K562 (cell line): Measurements from ENCODE around the gene TEX9. TPM values are rescaled to one million over a fixed set of nuclear protein-coding genes. Genes with fewer than 3 reads are reported as not detected.
A peak's percentile ranks its signal among the peaks of the same experiment; 100 is the strongest.

Source experiments
- BACH1 ChIP-seq: fragments of 200-800 bp; sonication (Bioruptor generic); IDR thresholded peaks from 2 replicates; pipeline ENCODE4 v1.6.1; 2016; ENCODE audit warnings: missing genetic modification characterization, missing compliant biosample characterization
- CAMTA2 ChIP-seq: fragments of 250-450 bp; sonication (Bioruptor Pico); conservative IDR thresholded peaks from 2 replicates; pipeline ENCODE4 v1.5.1; 2022
- CEBPG ChIP-seq, 3 experiments: fragments of 200-800 bp in 1 of 3; sonication (Bioruptor generic) in 1 of 3; sonication (generic) in 1 of 3; formaldehyde crosslinking in 1 of 3; IDR thresholded peaks in 2 of 3; conservative IDR thresholded peaks in 1 of 3; 2 replicates each; pipeline versions ENCODE4 v1.6.1 to v1.8.0; 2016 to 2022; ENCODE audit warnings: missing compliant biosample characterization in 2 of 3, missing genetic modification characterization in 2 of 3, mild to moderate bottlenecking in 1 of 3, missing genetic modification reagents in 1 of 3
- CHAMP1 ChIP-seq: fragments of 450-650 bp; IDR thresholded peaks from 2 replicates; pipeline ENCODE4 v1.6.1; 2016; ENCODE audit warnings: mild to moderate bottlenecking
- DACH1 ChIP-seq: fragments of 450-650 bp; IDR thresholded peaks from 2 replicates; pipeline ENCODE4 v1.6.1; 2018; ENCODE audit not compliant: partially characterized antibody
- EZH2 ChIP-seq: IDR thresholded peaks from 2 replicates; pipeline ENCODE4 v1.6.1; 2012; ENCODE audit warnings: low read depth, mild to moderate bottlenecking, inconsistent platforms, low read length, borderline replicate concordance
- GABPA ChIP-seq: fragments of 200-800 bp; sonication (Bioruptor generic); conservative IDR thresholded peaks from 2 replicates; pipeline ENCODE4 v1.6.1; 2016; ENCODE audit warnings: low read depth, missing genetic modification characterization, missing compliant biosample characterization
- GABPB1 ChIP-seq: sonication (generic); formaldehyde crosslinking; IDR thresholded peaks from 2 replicates; pipeline ENCODE4 v1.8.0; 2022; ENCODE audit warnings: mild to moderate bottlenecking, missing genetic modification reagents
- GTF2A2 ChIP-seq: IDR thresholded peaks from 2 replicates; pipeline ENCODE4 v1.6.1; 2016; ENCODE audit warnings: mild to moderate bottlenecking, missing genetic modification characterization, missing compliant biosample characterization
- HIVEP1 ChIP-seq: fragments of 250-450 bp; sonication (Bioruptor Pico); IDR thresholded peaks from 2 replicates; pipeline ENCODE4 v1.4.0; 2020; ENCODE audit warnings: mild to moderate bottlenecking
- NCOA2 ChIP-seq, 2 experiments: fragments of 450-650 bp; IDR thresholded peaks; 2 replicates each; pipeline ENCODE4 v1.6.1; 2018; ENCODE audit warnings: mild to moderate bottlenecking in 2 of 2, moderate library complexity in 1 of 2; ENCODE audit not compliant: partially characterized antibody in 2 of 2
- PHF8 ChIP-seq: fragments of 200-600 bp; sonication (generic); IDR thresholded peaks from 2 replicates; pipeline ENCODE4 v1.6.1; 2012; ENCODE audit warnings: mixed run types, mild to moderate bottlenecking, inconsistent platforms, low read length, moderate library complexity, borderline replicate concordance
- RAD21 ChIP-seq, 2 experiments: fragments of 250-450 bp in 1 of 2; fragments of 450-650 bp in 1 of 2; sonication (Bioruptor Pico) in 1 of 2; formaldehyde crosslinking in 1 of 2; IDR thresholded peaks in 1 of 2; conservative IDR thresholded peaks in 1 of 2; 2 replicates each; pipeline versions ENCODE4 v1.4.0 to v1.8.0; 2020 to 2022; ENCODE audit warnings: mild to moderate bottlenecking in 2 of 2, moderate library complexity in 1 of 2
- SMAD4 ChIP-seq: fragments of 250-450 bp; sonication (Bioruptor Pico); conservative IDR thresholded peaks from 2 replicates; pipeline ENCODE4 v1.8.0; 2021; ENCODE audit warnings: inconsistent platforms, mild to moderate bottlenecking, moderate library complexity
- SRSF3 ChIP-seq: fragments of 200-400 bp; formaldehyde crosslinking; IDR thresholded peaks from 2 replicates; pipeline ENCODE4 v1.6.1; 2016; ENCODE audit warnings: mild to moderate bottlenecking, low read length, moderate library complexity; ENCODE audit not compliant: insufficient read depth
- TOE1 ChIP-seq, 2 experiments: fragments of 450-650 bp in 1 of 2; sonication (generic) in 1 of 2; formaldehyde crosslinking in 1 of 2; IDR thresholded peaks; 2 replicates each; pipeline versions ENCODE4 v1.7.1 to v1.8.0; 2016 to 2022; ENCODE audit warnings: borderline replicate concordance in 2 of 2, mild to moderate bottlenecking in 2 of 2, antibody characterized with exemption in 1 of 2, inconsistent platforms in 1 of 2, low read depth in 1 of 2, missing genetic modification reagents in 1 of 2, moderate library complexity in 1 of 2
- ZBTB8A ChIP-seq: fragments of 450-650 bp; IDR thresholded peaks from 2 replicates; pipeline ENCODE4 v1.6.1; 2018; ENCODE audit warnings: mild to moderate bottlenecking, moderate library complexity; ENCODE audit not compliant: partially characterized antibody
- ZNF282 ChIP-seq: sonication (generic); formaldehyde crosslinking; IDR thresholded peaks from 2 replicates; pipeline ENCODE4 v1.8.1; 2023; ENCODE audit warnings: missing genetic modification reagents
- ZNF3 ChIP-seq: fragments of 250-450 bp; sonication (Bioruptor Pico); IDR thresholded peaks from 2 replicates; pipeline ENCODE4 v1.5.0; 2021; ENCODE audit warnings: mild to moderate bottlenecking, moderate library complexity
- ZNF445 ChIP-seq: fragments of 250-450 bp; sonication (Bioruptor Pico); IDR thresholded peaks from 2 replicates; pipeline ENCODE4 v1.4.0; 2020; ENCODE audit warnings: low read depth, mild to moderate bottlenecking, moderate library complexity
- ZNF695 ChIP-seq: fragments of 450-650 bp; formaldehyde crosslinking; IDR thresholded peaks from 2 replicates; pipeline ENCODE4 v1.4.0; 2020; ENCODE audit warnings: mild to moderate bottlenecking, moderate library complexity
- ZNF764 ChIP-seq: fragments of 250-450 bp; sonication (Bioruptor Pico); IDR thresholded peaks from 2 replicates; pipeline ENCODE4 v1.4.0; 2020; ENCODE audit warnings: low read depth, mild to moderate bottlenecking, moderate library complexity
- polyA plus RNA-seq, 8 experiments: library from polyadenylated mRNA; depleted of rRNA in 4 of 8; stranded (reverse) in 5 of 8; unstranded in 3 of 8; fragments of >200 nt; fragmentation: Nextera tagmentation in 2 of 8; fragmentation: Illumina TruSeq in 1 of 8; extraction: Ambion mirVana in 2 of 8; extraction: Trizol in 1 of 8; gene quantifications; 2 replicates each; pipeline versions ENCODE4 v1.2.1 to v1.2.3, GENCODE V29; 2011 to 2014; ENCODE audit warnings: inconsistent platforms in 1 of 8, missing spikeins in 1 of 8
- total RNA-seq, 7 experiments: library from RNA; depleted of rRNA in 6 of 7; stranded (reverse); fragments of >200 nt in 6 of 7; fragmentation: Illumina TruSeq in 2 of 7; extraction: Trizol in 2 of 7; gene quantifications; 2 replicates each; pipeline versions ENCODE4 v1.2.1 to v1.2.3, GENCODE V29; 2011 to 2021; ENCODE audit warnings: low replicate concordance in 1 of 7
- TF ChIP-seq, protein P1 (sequence below): fragments of 250-450 bp; sonication (Bioruptor Pico); IDR thresholded peaks from 2 replicates; pipeline ENCODE4 v1.5.1; 2021; ENCODE audit warnings: mild to moderate bottlenecking
- TF ChIP-seq, protein P2 (sequence below): sonication (generic); formaldehyde crosslinking; IDR thresholded peaks from 2 replicates; pipeline ENCODE4 v1.8.1; 2023; ENCODE audit warnings: mild to moderate bottlenecking, missing genetic modification reagents, moderate library complexity

The TEX9 gene
- total and polyA plus RNA-seq, 9 of the 15 experiments (the other 6 are each of a cell fraction or from before 2014, with no cell fraction given), result 0.93 to 3.6 (median 2.4) TPM

DNA sequence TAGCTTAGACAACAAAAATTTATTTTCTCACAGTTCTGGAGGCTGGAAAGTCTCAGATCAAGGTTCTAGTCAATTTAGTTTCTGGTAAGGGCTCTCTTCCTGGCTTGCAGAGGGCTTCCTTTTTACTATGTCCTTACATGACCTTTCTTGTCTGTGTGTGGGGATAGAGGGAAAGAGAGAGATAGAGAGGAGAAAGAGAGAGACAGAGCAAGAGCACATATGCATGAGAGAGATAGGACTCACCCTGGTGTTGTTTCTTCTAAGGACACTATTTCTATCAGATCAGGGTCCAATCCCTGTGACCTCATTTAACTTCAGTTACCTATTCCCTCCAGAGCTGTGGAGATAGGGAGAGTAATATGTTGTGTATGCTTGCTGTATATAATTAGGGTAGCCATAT is 44.9 kb upstream of the TEX9 start (continued):
- TF ChIP-seq, protein P1, sequence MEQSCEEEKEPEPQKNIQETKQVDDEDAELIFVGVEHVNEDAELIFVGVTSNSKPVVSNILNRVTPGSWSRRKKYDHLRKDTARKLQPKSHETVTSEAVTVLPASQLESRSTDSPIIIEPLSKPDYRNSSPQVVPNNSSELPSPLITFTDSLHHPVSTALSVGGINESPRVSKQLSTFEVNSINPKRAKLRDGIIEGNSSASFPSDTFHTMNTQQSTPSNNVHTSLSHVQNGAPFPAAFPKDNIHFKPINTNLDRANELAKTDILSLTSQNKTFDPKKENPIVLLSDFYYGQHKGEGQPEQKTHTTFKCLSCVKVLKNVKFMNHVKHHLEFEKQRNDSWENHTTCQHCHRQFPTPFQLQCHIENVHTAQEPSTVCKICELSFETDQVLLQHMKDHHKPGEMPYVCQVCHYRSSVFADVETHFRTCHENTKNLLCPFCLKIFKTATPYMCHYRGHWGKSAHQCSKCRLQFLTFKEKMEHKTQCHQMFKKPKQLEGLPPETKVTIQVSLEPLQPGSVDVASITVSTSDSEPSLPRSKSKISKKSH, result no peak
- TF ChIP-seq, protein P2, sequence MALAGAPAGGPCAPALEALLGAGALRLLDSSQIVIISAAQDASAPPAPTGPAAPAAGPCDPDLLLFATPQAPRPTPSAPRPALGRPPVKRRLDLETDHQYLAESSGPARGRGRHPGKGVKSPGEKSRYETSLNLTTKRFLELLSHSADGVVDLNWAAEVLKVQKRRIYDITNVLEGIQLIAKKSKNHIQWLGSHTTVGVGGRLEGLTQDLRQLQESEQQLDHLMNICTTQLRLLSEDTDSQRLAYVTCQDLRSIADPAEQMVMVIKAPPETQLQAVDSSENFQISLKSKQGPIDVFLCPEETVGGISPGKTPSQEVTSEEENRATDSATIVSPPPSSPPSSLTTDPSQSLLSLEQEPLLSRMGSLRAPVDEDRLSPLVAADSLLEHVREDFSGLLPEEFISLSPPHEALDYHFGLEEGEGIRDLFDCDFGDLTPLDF (CRISPR knock-in tag), result no peak
- TF ChIP-seq ZNF3 (no peak), PHF8 (no peak), GABPB1 (no peak), HIVEP1 (CRISPR knock-in tag) (no peak), EZH2 (no peak), SRSF3 (no peak), NCOA2 (IDR thresholded peaks at IDR 0.05; ENCODE audit: partially characterized antibody in 2 of 2) (peak; percentile 49 to 65), GABPA (tag) (no peak), BACH1 (no peak), CHAMP1 (peak; percentile 64; the same call in 1 of the 2 replicates), DACH1 (no peak), CEBPG (CRISPR knock-in tag; IDR thresholded peaks at IDR 0.05) (no peak), CEBPG (tag; conservative IDR thresholded peaks at IDR 0.05 in 1 of 2, IDR thresholded peaks at IDR 0.05 in 1 of 2) (no peak), ZBTB8A (no peak), GTF2A2 (tag) (no peak), SMAD4 (CRISPR knock-in tag) (peak; percentile 76), CAMTA2 (CRISPR knock-in tag) (no peak), RAD21 (CRISPR knock-in tag; conservative IDR thresholded peaks at IDR 0.05 in 1 of 2, IDR thresholded peaks at IDR 0.05 in 1 of 2) (peak in 1 of 2 experiments; percentile 39; a peak in 2 of 4 replicates), ZNF445 (CRISPR knock-in tag) (no peak), ZNF282 (no peak), TOE1 (IDR thresholded peaks at IDR 0.05; ENCODE audit: borderline replicate concordance) (no peak), TOE1 (CRISPR knock-in tag; IDR thresholded peaks at IDR 0.05; ENCODE audit: borderline replicate concordance, low read depth) (no peak), ZNF695 (CRISPR knock-in tag) (no peak), ZNF764 (CRISPR knock-in tag) (no peak)
